Measurements from ENCODE around the gene FYCO1.

Gene FYCO1

GRCh38 chr3:45994419-45995235, 997 bp downstream of the FYCO1 start:
- Histone ChIP-seq H3K27me3 (no peaks in the 10 kb centered on the region), H3K4me3 (peak overlapping the region; percentile 87 to 90), H3K9me3 (no peaks in the 10 kb centered on the region), H3K4me1 (peaks cover 0 to 59% (median 48%) of the 10 kb centered on the region in 4 donors), H3K27ac (peak overlapping the region; percentile 99), H3K36me3 (no peaks in the 10 kb centered on the region)
- DNase-seq = no peak
- TF ChIP-seq CTCF (IDR thresholded peaks at IDR 0.05) = no peak
- intact Hi-C loops (cut with DNase I; ENCODE audit: low total_unique reads) = no loop called here

GRCh38 chr3:45993421-45994027, 2.1 kb downstream of the FYCO1 start:
- no peak overlapping the region for H3K4me3 ChIP-seq
- H3K9me3 ChIP-seq = no peaks in the 10 kb centered on the region

GRCh38 chr3:45992821-45993221, 2.8 kb downstream of the FYCO1 start:
- TF ChIP-seq CTCF (IDR thresholded peaks at IDR 0.05) = no peak
- Histone ChIP-seq H3K4me3 (no peak overlapping the region), H3K27ac (peak overlapping the region; percentile 99), H3K9me3 (no peaks in the 10 kb centered on the region), H3K27me3 (no peaks in the 10 kb centered on the region), H3K4me1 (peaks cover 0 to 77% (median 66%) of the 10 kb centered on the region in 4 donors), H3K36me3 (no peaks in the 10 kb centered on the region)
- intact Hi-C loops (cut with DNase I; ENCODE audit: low total_unique reads) = no loop called here
- DNase-seq = no peak

More at GRCh38 chr3:45993421-45994027, 2.1 kb downstream of the FYCO1 start:
- Histone ChIP-seq H3K36me3 (no peaks in the 10 kb centered on the region), H3K4me1 (peaks cover 0 to 70% (median 59%) of the 10 kb centered on the region in 4 donors), H3K27ac (peak overlapping the region; percentile 99), H3K27me3 (no peaks in the 10 kb centered on the region)
- intact Hi-C loops (cut with DNase I; ENCODE audit: low total_unique reads) = no loop called here
- no peak for DNase-seq
- TF ChIP-seq CTCF (IDR thresholded peaks at IDR 0.05) = no peak

- intact Hi-C loops (cut with DNase I; ENCODE audit: low total_unique reads) = no loop called here
- Histone ChIP-seq H3K36me3 (no peaks in the 10 kb centered on the region), H3K27ac (peak overlapping the region; percentile 99), H3K27me3 (no peaks in the 10 kb centered on the region), H3K4me3 (no peak overlapping the region), H3K9me3 (no peaks in the 10 kb centered on the region), H3K4me1 (peaks cover 0 to 83% (median 72%) of the 10 kb centered on the region in 4 donors)
- peak in 1 of 2 donors; percentile 73 for DNase-seq
- no peak for TF ChIP-seq CTCF (IDR thresholded peaks at IDR 0.05)
These were observed 3.4 kb downstream of the FYCO1 start for GRCh38 chr3:45992133-45992729.

- no peak overlapping the region for H3K4me3 ChIP-seq
- H3K4me1 ChIP-seq = peaks cover 0 to 91% (median 80%) of the 10 kb centered on the region in 4 donors
- H3K27me3 ChIP-seq = no peaks in the 10 kb centered on the region
- TF ChIP-seq CTCF (IDR thresholded peaks at IDR 0.05) = no peak
- no peaks in the 10 kb centered on the region for H3K9me3 ChIP-seq
- H3K27ac ChIP-seq = peak overlapping the region; percentile 99
- DNase-seq = no peak
- intact Hi-C loops (cut with DNase I; ENCODE audit: low total_unique reads) = no loop called here
- H3K36me3 ChIP-seq = no peaks in the 10 kb centered on the region
These were observed 4.3 kb downstream of the FYCO1 start for GRCh38 chr3:45991341-45991740.

All from tibial artery (tissue), 4 donors.